Stimulated activated CD4-positive, alpha-beta T cell treated with anti-CD3 and anti-CD28 coated beads, Interleukin-4, amount 100 ng/mL, for 48 hours (primary cell): ENCODE results near the gene CHCHD2.
"Not testable (repeated sequence)": the region's sequence is repeated elsewhere in the genome, so short reads cannot be mapped to it uniquely, and the experiment has no call there.

ENCODE experiments used
- DNase-seq, 2 donors: peaks; one replicate each; pipeline ENCODE4 v3.0.0-alpha.2; 2020; ENCODE audit warnings: low read depth in 2 of 2

CHCHD2 gene

GRCh38 chr7:56083150-56083785 is 23.0 kb downstream of the CHCHD2 start:
- no peak for DNase-seq

- DNase-seq, result no peak
Observed at GRCh38 chr7:56081626-56082340, 24.5 kb downstream of the CHCHD2 start.

GRCh38 chr7:56080726-56081435 is 25.4 kb downstream of the CHCHD2 start:
- DNase-seq, result not testable (repeated sequence)

- no peak for DNase-seq
Observed at GRCh38 chr7:56079450-56080185, 26.7 kb downstream of the CHCHD2 start.

- DNase-seq, result no peak
Observed at GRCh38 chr7:56078196-56078595, 28.1 kb downstream of the CHCHD2 start.

GRCh38 chr7:56077681-56078080 is 28.6 kb downstream of the CHCHD2 start:
- no peak for DNase-seq

GRCh38 chr7:56074371-56074791 is 31.9 kb downstream of the CHCHD2 start:
- peak; percentile 55 to 56 for DNase-seq

- DNase-seq, result not testable (repeated sequence)
Observed at GRCh38 chr7:56066376-56066775, 39.9 kb downstream of the CHCHD2 start.

- DNase-seq, result peak; percentile 80 to 84
Observed at GRCh38 chr7:56063882-56064625, 42.2 kb downstream of the CHCHD2 start, which contains the start of gene SUMF2. TSS of gene SUMF2 (plus strand) at chr7:56064286. CDS start at chr7:56064312, 26 bp downstream.

GRCh38 chr7:56063500-56063881 is 42.8 kb downstream of the CHCHD2 start:
- DNase-seq, result no peak

GRCh38 chr7:56062382-56062781 is 43.9 kb downstream of the CHCHD2 start:
- DNase-seq, result no peak

GRCh38 chr7:56053993-56054392 is 52.3 kb downstream of the CHCHD2 start:
- DNase-seq, result no peak

GRCh38 chr7:56053379-56053778 is 52.9 kb downstream of the CHCHD2 start:
- no peak for DNase-seq
